GM18868 (cell line): ENCODE data around the gene IL21.
"Not testable (repeated sequence)": the region's sequence is repeated elsewhere in the genome, so short reads cannot be mapped to it uniquely, and the experiment has no call there.

Experiments
- ATAC-seq: cut with Tn5 transposase; IDR thresholded peaks from one replicate; pipeline ENCODE4 v1.9.1; 2021; ENCODE audit warnings: mild to moderate bottlenecking, moderate library complexity; ENCODE audit not compliant: unreplicated experiment

Gene IL21

DNA sequence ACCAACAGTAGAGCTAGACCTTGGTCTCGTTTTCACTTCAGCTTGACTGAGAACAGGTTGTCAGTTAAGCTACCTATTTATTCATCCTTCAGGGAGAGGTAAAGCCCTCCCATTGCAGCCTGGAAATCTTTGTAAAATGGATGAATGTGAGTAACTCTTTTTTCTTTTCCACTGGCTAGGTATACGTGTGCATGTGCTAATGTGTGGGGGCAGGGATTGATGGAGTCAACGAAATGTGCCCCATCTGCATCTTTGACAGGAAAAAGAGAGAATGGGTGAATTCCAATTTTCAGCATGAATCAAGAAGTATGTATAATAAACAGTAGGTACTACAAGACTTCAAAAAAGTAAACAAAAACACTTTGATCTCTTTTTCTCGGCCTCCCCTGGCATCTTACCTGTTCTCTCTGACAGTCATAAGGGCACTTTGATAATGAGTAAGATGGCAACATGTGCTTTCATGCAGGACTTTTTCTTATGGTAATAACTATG is at the start of gene IL21:
Gene IL21, minus strand, starts transcription at position 51 of the 492 bp plus-strand sequence. CDS start 55 bp downstream, outside the sequence.
- ATAC-seq = peak; percentile 82

- no peak for ATAC-seq
Measured at GRCh38 chr4:122669911-122670738, 49.3 kb upstream of the IL21 start.

DNA sequence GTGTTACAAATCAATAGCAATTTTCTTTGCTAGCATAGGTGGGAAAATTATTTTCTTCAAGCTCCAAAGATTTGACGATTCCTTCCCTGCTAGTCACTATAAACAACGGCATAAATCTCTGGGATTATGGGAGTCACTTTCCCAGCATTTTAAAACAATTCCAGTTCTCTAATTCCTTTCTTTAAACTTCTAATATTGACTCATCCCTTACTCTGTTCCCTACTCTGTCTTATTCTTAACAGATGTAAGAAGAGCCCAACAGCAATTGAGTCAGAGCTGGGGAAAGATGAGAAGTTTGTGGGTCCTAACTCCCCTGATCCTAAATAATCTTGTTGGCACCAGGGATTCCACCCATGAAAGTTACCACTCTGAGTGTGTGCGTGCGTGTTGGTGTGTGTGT is 47.4 kb upstream of the IL21 start:
- no peak for ATAC-seq

GRCh38 chr4:122666527-122667245 is 45.8 kb upstream of the IL21 start:
- ATAC-seq = no peak

DNA sequence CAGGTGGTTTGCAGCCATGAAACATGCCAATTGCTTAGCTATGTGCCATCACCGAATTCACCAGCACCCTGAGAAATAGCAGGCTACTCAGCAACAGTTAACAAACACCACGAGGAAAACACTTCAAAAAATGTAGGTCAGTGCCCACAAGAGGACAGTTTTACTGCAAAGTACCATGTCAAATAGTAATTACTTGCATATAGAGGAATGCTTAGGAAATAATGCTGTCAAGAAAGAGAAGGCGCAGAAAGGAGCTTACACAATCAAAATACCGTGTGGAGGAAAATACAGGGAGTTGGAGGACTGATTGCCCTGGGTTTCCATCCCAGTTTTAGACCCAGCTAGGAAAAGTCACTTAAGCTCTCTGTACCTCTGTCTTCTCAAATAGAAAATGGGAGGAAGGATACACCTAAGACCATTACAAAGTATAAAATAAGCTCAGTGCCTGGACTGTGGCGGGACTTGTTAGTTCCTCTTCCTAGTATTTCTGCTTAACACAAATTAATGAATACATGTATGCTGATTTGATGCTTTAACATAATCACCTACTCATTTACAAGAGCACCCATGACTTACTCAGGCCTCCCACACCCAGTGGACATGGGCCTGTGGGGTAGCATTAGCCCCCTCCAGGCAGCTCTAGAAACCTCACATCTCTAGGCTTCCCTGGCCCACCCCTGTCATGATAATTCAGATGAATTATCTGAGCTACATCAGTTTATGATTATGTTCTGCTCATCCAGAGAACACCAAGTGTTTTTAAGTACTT is 44.5 kb upstream of the IL21 start:
- ATAC-seq = no peak

DNA sequence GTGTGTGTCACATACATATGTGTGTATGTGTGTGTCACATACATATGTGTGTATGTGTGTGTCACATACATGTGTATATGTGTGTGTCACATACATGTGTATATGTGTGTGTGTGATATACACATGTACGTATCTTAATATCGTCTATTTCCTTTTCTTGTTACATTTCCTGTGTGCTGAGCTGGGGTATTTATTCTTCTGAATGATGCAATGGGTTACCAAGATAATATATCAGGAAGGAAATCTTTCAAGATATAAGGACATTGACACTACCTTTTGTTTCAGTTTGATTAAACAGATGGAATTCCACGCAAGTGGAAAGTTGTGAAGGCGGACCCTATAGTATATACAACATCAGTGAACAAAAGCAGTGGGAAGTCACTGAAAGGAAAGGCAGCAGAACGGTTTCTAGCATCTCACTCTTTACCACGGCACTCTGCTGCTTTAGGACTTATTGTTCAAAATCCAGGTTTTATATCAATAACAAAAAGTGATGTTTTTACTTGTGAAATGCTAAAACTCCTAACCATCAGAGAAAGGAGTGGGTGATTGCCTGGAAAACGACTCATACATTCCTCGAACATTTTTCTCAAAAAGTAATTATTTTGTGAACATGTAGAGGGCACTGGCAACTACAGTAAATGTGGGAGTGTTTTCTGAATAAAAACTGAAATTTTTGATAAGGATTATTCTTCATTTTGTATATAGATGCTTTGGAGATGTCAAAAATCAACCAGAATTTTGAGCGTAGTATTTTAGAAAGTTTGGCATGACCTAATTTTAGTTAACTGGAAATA is 43.1 kb upstream of the IL21 start:
- ATAC-seq = no peak

DNA sequence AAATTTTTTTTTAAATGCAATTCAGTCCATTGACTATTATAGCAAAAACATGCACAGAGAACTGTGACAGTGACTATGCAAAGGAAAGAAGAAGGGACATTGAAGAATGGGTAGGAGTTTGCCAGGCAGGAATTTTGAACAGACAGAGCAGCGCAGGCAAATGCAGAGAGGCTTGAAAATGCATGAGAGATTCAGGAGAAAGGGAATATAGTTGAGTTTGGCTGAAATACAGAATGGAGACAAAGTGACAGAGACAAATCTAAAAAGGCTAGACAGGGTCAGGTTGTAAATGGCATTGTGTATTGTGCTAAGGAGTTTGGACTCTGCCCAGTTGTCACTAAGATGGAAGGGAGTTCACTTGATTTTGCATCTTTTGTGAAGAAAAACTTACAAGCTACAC is 42.4 kb upstream of the IL21 start:
- no peak for ATAC-seq

GRCh38 chr4:122662701-122663100 is 41.8 kb upstream of the IL21 start:
- ATAC-seq = no peak

GRCh38 chr4:122661176-122662160 is 40.6 kb upstream of the IL21 start:
- ATAC-seq = no peak

GRCh38 chr4:122658818-122659295 is 38.0 kb upstream of the IL21 start:
- ATAC-seq = peak; percentile 97

DNA sequence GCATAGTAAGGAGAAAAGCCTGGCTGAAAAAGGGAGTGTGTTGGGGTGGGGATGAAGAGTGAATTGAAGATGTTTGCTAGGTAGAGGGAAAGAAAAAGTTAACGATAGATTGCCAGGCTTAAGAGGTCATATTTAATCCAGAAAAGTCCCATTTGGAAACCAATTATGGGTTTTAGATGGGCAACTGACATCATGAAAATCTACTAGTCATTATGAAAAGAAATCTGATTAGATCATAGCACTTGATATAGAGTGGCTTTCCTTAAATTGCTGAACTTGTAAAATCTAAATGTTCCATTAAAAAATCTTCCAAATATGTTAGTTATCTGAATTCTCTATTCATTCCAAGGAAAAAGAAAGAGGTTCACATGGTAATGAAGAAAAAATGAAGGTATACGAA is 37.5 kb upstream of the IL21 start:
- no peak for ATAC-seq

- ATAC-seq = no peak
Measured at GRCh38 chr4:122657553-122657952, 36.7 kb upstream of the IL21 start.

- not testable (repeated sequence) for ATAC-seq
Measured at GRCh38 chr4:122656583-122656982, 35.7 kb upstream of the IL21 start.

- peak; percentile 54 for ATAC-seq
Measured at GRCh38 chr4:122652379-122652778, 31.5 kb upstream of the IL21 start.

GRCh38 chr4:122650148-122650547 is 29.3 kb upstream of the IL21 start:
- no peak for ATAC-seq

GRCh38 chr4:122647656-122648055 is 26.8 kb upstream of the IL21 start:
- no peak for ATAC-seq

DNA sequence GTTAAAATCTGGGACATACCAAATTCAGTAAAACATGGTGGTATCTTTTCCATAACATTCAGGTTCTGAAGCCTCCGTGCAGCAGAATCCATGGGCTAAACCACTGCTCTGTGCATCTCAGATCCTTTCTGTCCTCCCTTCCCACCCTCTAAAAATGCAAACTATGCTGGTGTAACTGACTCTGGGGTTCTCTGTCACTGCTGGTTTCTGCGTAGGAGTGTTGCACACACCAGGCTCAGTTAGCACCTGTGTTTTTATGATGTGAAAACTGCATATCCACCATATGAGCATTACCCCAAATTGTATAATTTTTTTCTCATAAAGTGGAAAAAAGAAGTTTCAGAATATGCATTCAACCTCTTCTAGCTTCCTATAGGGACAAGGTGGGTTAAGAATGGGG is 22.4 kb upstream of the IL21 start:
- no peak for ATAC-seq

- ATAC-seq = no peak
Measured at GRCh38 chr4:122639181-122639580, 18.3 kb upstream of the IL21 start.

GRCh38 chr4:122636697-122637096 is 15.8 kb upstream of the IL21 start:
- ATAC-seq = peak; percentile 70
